Memory B cell (primary cell): ENCODE results near the gene FOXP1.

Experiments used
- ATAC-seq: fragments of 150-1000 bp; cut with Tn5 transposase; 2 replicates; pipeline ENCODE4 v1.10.0; 2021; ENCODE audit warnings: low read depth, mild to moderate bottlenecking, moderate library complexity
- DNase-seq, 2 donors: peaks; one replicate each; pipeline ENCODE4 v3.0.0; 2022; ENCODE audit warnings: low spot score in 2 of 2
- H3K27ac Mint-ChIP-seq: one replicate; pipeline ENCODE4 v1.8.0; 2022; ENCODE audit warnings: mild to moderate bottlenecking, moderate library complexity, mixed read lengths
- H3K27me3 Mint-ChIP-seq: one replicate; pipeline ENCODE4 v1.8.0; 2022; ENCODE audit warnings: mixed read lengths
- H3K36me3 Mint-ChIP-seq: one replicate; pipeline ENCODE4 v1.8.0; 2022; ENCODE audit warnings: mild to moderate bottlenecking, mixed read lengths
- H3K4me1 Mint-ChIP-seq: one replicate; pipeline ENCODE4 v1.8.0; 2022; ENCODE audit warnings: mixed read lengths
- H3K4me3 Mint-ChIP-seq: one replicate; pipeline ENCODE4 v1.8.0; 2022; ENCODE audit warnings: mild to moderate bottlenecking, moderate library complexity, mixed read lengths
- H3K9me3 Mint-ChIP-seq: one replicate; pipeline ENCODE4 v1.8.0; 2022; ENCODE audit warnings: mixed read lengths

FOXP1 gene

GRCh38 chr3:71524672-71525071, 58.9 kb downstream of the FOXP1 start:
- ATAC-seq (no peak), DNase-seq (no peak)
- peaks cover 11% of the 10 kb centered on the region for H3K4me1 Mint-ChIP-seq
- H3K27ac Mint-ChIP-seq, result no peak overlapping the region
- no peak overlapping the region for H3K4me3 Mint-ChIP-seq
- peaks cover 1% of the 10 kb centered on the region for H3K27me3 Mint-ChIP-seq
- H3K36me3 Mint-ChIP-seq, result peaks cover 2% of the 10 kb centered on the region
- H3K9me3 Mint-ChIP-seq, result no peaks in the 10 kb centered on the region

GRCh38 chr3:71523628-71524027, 59.9 kb downstream of the FOXP1 start:
- H3K36me3 Mint-ChIP-seq, result peaks cover 2% of the 10 kb centered on the region
- DNase-seq (no peak), ATAC-seq (no peak)
- no peak overlapping the region for H3K27ac Mint-ChIP-seq
- peaks cover 9% of the 10 kb centered on the region for H3K4me1 Mint-ChIP-seq
- H3K27me3 Mint-ChIP-seq, result peaks cover 1% of the 10 kb centered on the region
- H3K9me3 Mint-ChIP-seq, result no peaks in the 10 kb centered on the region
- no peak overlapping the region for H3K4me3 Mint-ChIP-seq

- peak overlapping the region; percentile 35 for H3K27ac Mint-ChIP-seq
- peaks cover 2% of the 10 kb centered on the region for H3K36me3 Mint-ChIP-seq
- H3K9me3 Mint-ChIP-seq, result no peaks in the 10 kb centered on the region
- H3K4me1 Mint-ChIP-seq, result peaks cover 8% of the 10 kb centered on the region
- DNase-seq (no peak), ATAC-seq (no peak)
- no peak overlapping the region for H3K4me3 Mint-ChIP-seq
- H3K27me3 Mint-ChIP-seq, result peaks cover 1% of the 10 kb centered on the region
Observed at GRCh38 chr3:71521940-71522876, 61.3 kb downstream of the FOXP1 start.

- H3K4me1 Mint-ChIP-seq, result peaks cover 10% of the 10 kb centered on the region
- no peaks in the 10 kb centered on the region for H3K9me3 Mint-ChIP-seq
- peaks cover 1% of the 10 kb centered on the region for H3K27me3 Mint-ChIP-seq
- no peak for DNase-seq
- no peak for ATAC-seq
- no peak overlapping the region for H3K27ac Mint-ChIP-seq
- no peak overlapping the region for H3K4me3 Mint-ChIP-seq
- H3K36me3 Mint-ChIP-seq, result peaks cover 2% of the 10 kb centered on the region
Observed at GRCh38 chr3:71521021-71521352, 62.5 kb downstream of the FOXP1 start.

- Mint-ChIP-seq H3K36me3 (peaks cover 2% of the 10 kb centered on the region), H3K27me3 (peaks cover 1% of the 10 kb centered on the region), H3K4me3 (no peak overlapping the region), H3K27ac (no peak overlapping the region), H3K9me3 (no peaks in the 10 kb centered on the region), H3K4me1 (peaks cover 10% of the 10 kb centered on the region)
- DNase-seq (no peak), ATAC-seq (no peak)
Observed at GRCh38 chr3:71520161-71521020, 63.1 kb downstream of the FOXP1 start.

GRCh38 chr3:71518089-71518488, 65.4 kb downstream of the FOXP1 start:
- no peak overlapping the region for H3K27ac Mint-ChIP-seq
- peaks cover 2% of the 10 kb centered on the region for H3K36me3 Mint-ChIP-seq
- H3K9me3 Mint-ChIP-seq, result no peaks in the 10 kb centered on the region

GRCh38 chr3:71517271-71517791, 66.2 kb downstream of the FOXP1 start:
- Mint-ChIP-seq H3K4me3 (no peak overlapping the region), H3K27me3 (peaks cover 1% of the 10 kb centered on the region), H3K9me3 (no peaks in the 10 kb centered on the region), H3K27ac (no peak overlapping the region), H3K4me1 (peaks cover 11% of the 10 kb centered on the region), H3K36me3 (no peaks in the 10 kb centered on the region)
- DNase-seq (no peak), ATAC-seq (no peak)

More at GRCh38 chr3:71518089-71518488, 65.4 kb downstream of the FOXP1 start:
- H3K27me3 Mint-ChIP-seq, result peaks cover 1% of the 10 kb centered on the region
- DNase-seq (no peak), ATAC-seq (no peak)
- peaks cover 10% of the 10 kb centered on the region for H3K4me1 Mint-ChIP-seq
- no peak overlapping the region for H3K4me3 Mint-ChIP-seq

- H3K9me3 Mint-ChIP-seq, result no peaks in the 10 kb centered on the region
- peaks cover 1% of the 10 kb centered on the region for H3K27me3 Mint-ChIP-seq
- H3K4me3 Mint-ChIP-seq, result no peak overlapping the region
- H3K4me1 Mint-ChIP-seq, result peaks cover 17% of the 10 kb centered on the region
- no peak overlapping the region for H3K27ac Mint-ChIP-seq
- ATAC-seq (no peak), DNase-seq (no peak)
- no peaks in the 10 kb centered on the region for H3K36me3 Mint-ChIP-seq
Observed at GRCh38 chr3:71515636-71516365, 67.7 kb downstream of the FOXP1 start.

- Mint-ChIP-seq H3K27ac (no peak overlapping the region), H3K4me1 (peaks cover 12% of the 10 kb centered on the region), H3K36me3 (no peaks in the 10 kb centered on the region), H3K4me3 (no peak overlapping the region), H3K9me3 (no peaks in the 10 kb centered on the region), H3K27me3 (no peaks in the 10 kb centered on the region)
- ATAC-seq (no peak), DNase-seq (no peak)
Observed at GRCh38 chr3:71514621-71515020, 68.9 kb downstream of the FOXP1 start.

GRCh38 chr3:71513515-71513914, 70.0 kb downstream of the FOXP1 start:
- no peaks in the 10 kb centered on the region for H3K36me3 Mint-ChIP-seq
- H3K27me3 Mint-ChIP-seq, result no peaks in the 10 kb centered on the region
- no peak overlapping the region for H3K27ac Mint-ChIP-seq
- H3K4me3 Mint-ChIP-seq, result no peak overlapping the region
- no peak for DNase-seq
- peaks cover 12% of the 10 kb centered on the region for H3K4me1 Mint-ChIP-seq
- ATAC-seq, result no peak
- no peaks in the 10 kb centered on the region for H3K9me3 Mint-ChIP-seq

GRCh38 chr3:71513081-71513480, 70.4 kb downstream of the FOXP1 start:
- no peaks in the 10 kb centered on the region for H3K36me3 Mint-ChIP-seq
- no peak overlapping the region for H3K27ac Mint-ChIP-seq
- peaks cover 12% of the 10 kb centered on the region for H3K4me1 Mint-ChIP-seq
- ATAC-seq (no peak), DNase-seq (no peak)
- H3K9me3 Mint-ChIP-seq, result no peaks in the 10 kb centered on the region
- H3K27me3 Mint-ChIP-seq, result no peaks in the 10 kb centered on the region
- no peak overlapping the region for H3K4me3 Mint-ChIP-seq

- no peak for DNase-seq
- no peak overlapping the region for H3K4me3 Mint-ChIP-seq
- H3K9me3 Mint-ChIP-seq, result no peaks in the 10 kb centered on the region
Observed at GRCh38 chr3:71512544-71512943, 71.0 kb downstream of the FOXP1 start.

GRCh38 chr3:71512000-71512399, 71.5 kb downstream of the FOXP1 start:
- Mint-ChIP-seq H3K9me3 (peaks cover 1% of the 10 kb centered on the region), H3K36me3 (no peaks in the 10 kb centered on the region), H3K4me3 (no peak overlapping the region), H3K4me1 (peaks cover 12% of the 10 kb centered on the region), H3K27me3 (no peaks in the 10 kb centered on the region), H3K27ac (peak overlapping the region; percentile 35)
- DNase-seq, result peak; percentile 27 to 31
- ATAC-seq, result peak; percentile 98

More at GRCh38 chr3:71512544-71512943, 71.0 kb downstream of the FOXP1 start:
- H3K27me3 Mint-ChIP-seq, result no peaks in the 10 kb centered on the region
- peaks cover 12% of the 10 kb centered on the region for H3K4me1 Mint-ChIP-seq
- H3K27ac Mint-ChIP-seq, result no peak overlapping the region
- no peak for ATAC-seq
- no peaks in the 10 kb centered on the region for H3K36me3 Mint-ChIP-seq
